ENCODE results near the gene TENT5C.

The TENT5C gene

GRCh38 chr1:117590273-117590925, 15.4 kb upstream of the TENT5C start:
- in situ Hi-C loops (cut with MboI; ENCODE audit: low sequenced_read_pairs) = no loop called here

GRCh38 chr1:117591252-117591651, 14.6 kb upstream of the TENT5C start:
- in situ Hi-C loops (cut with MboI; ENCODE audit: low sequenced_read_pairs) = no loop called here

DNA sequence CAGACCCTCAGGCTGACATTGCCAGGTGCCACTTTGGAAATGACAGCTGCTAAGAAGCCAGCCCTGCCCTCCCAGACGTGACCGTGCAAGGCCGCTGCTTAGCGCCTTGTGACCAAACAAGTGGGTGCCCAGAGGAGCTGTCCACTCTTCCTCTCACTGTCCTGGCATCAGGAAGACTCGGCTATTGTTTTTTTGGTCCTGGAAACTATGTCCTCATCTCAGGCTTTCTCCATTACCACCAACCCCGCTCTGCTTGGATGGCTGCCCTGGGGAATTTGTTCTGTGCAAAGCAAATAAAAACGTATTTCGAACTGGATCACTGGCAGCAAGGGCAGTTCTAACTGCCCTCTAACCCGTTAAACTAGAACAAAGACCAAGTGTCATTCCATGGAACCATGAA, 13.7 kb upstream of the TENT5C start:
- in situ Hi-C loops (cut with MboI; ENCODE audit: low sequenced_read_pairs) = no loop called here

GRCh38 chr1:117594261-117594990, 11.4 kb upstream of the TENT5C start:
- in situ Hi-C loops (cut with MboI; ENCODE audit: low sequenced_read_pairs) = no loop called here

DNA sequence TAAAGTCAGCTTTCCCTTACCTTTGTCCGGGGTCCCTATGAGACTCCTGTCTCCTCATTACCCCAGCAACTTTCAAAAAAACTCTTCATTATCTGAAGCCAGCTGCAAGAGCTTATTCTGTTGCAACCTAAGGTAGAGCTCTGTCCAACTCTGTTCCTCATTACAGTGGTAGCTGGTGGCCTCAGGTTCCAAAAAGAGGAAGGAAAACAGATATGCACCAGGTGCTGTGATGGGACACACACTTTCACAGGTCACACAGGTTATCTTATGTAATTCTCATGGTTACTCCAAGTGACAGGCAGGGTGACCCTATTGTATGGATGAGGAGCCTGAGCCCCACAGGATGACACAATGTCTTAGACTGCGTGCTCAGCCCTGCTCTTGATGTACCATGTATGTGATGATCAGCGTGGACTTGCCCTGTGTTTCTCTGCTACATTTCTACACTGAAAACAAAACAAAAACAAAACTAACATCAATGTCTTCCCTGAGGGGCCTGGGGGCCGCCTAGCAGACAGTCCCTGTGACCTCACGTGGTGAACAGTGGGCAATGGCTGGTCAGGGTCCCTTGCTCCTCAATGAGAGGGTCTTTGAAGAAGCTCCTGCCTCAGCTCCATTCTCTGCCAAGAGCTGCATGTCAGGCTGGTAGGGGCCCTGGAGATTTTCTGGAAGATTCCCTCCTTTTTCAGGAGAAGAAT, 9.7 kb upstream of the TENT5C start:
- in situ Hi-C loops (cut with MboI; ENCODE audit: low sequenced_read_pairs) = no loop called here

GRCh38 chr1:117598489-117598888, 7.4 kb upstream of the TENT5C start:
- in situ Hi-C loops (cut with MboI; ENCODE audit: low sequenced_read_pairs) = no loop called here

- in situ Hi-C loops (cut with MboI; ENCODE audit: low sequenced_read_pairs) = no loop called here
These were observed 6.3 kb upstream of the TENT5C start for GRCh38 chr1:117599286-117600221.

DNA sequence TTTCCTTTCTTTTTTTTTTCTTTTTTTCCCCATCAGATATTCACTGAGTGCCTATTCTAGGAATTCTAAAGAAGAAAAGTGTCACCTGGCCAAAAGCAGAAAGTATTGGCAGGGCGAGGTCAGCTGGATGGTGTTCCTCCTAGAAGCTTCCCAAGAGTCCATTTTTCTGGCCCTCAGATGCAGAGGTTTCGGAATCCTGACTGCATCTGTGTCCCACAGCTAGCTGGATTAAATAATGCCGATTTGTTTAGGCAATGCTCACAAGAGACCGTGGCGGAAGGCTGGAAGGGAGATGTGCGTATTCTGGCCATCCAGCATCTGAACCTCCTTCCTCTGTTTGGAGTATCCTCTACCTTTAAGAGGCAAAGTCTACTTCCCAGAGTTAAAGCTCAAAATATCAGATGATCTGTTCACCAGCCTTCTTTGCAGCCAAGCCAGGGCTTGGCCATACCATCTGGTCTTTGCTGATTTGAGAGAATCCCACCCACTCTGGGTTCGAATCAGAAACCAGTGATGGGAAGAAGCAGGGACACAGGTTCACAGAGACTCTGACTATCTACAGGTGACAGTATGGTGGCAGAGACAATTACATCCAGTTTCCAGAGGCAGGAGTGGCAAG, 5.4 kb upstream of the TENT5C start:
- in situ Hi-C loops (cut with MboI; ENCODE audit: low sequenced_read_pairs) = no loop called here

DNA sequence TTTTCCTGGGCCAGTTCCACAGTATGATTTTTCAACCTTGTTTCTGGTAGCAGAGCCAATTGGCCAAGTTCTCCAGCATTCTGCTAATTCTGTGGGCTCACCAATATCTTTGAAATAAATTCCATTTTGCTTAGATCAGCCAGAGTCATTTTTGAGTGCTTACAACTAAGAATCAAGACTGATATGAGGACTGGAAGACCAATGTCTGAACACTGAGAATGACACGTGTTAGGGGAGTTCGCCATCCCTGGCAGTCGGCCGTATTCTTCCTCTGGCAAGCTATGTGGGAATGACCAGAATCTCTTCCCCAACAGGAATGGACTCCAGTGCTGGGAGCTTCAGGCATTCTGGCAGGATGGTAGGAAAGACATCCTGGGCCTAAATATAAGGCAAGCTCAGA, 4.9 kb upstream of the TENT5C start:
- in situ Hi-C loops (cut with MboI; ENCODE audit: low sequenced_read_pairs) = no loop called here

DNA sequence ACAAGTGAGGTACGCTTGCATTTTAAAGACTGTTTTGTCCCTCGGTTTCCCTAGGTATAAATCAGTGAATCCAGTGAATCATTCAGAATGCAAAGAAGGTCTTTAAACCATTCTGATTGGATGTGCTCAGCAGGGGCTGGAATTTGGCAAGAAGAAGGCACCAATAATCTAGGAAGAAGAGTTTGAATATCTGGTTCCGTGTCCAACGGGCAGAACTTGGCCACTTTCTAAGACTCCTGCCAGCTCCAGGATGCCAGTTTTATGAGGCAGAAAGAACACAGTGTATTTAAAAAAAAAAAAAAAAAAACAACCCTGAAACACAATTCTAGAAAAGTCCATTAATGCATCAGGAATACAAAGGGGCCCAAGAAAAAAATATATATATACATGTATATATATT, 3.0 kb upstream of the TENT5C start:
- in situ Hi-C loops (cut with MboI; ENCODE audit: low sequenced_read_pairs) = no loop called here

GRCh38 chr1:117605164-117605773, 579 bp upstream of the TENT5C start:
- in situ Hi-C loops (cut with MboI; ENCODE audit: low sequenced_read_pairs) = no loop called here

DNA sequence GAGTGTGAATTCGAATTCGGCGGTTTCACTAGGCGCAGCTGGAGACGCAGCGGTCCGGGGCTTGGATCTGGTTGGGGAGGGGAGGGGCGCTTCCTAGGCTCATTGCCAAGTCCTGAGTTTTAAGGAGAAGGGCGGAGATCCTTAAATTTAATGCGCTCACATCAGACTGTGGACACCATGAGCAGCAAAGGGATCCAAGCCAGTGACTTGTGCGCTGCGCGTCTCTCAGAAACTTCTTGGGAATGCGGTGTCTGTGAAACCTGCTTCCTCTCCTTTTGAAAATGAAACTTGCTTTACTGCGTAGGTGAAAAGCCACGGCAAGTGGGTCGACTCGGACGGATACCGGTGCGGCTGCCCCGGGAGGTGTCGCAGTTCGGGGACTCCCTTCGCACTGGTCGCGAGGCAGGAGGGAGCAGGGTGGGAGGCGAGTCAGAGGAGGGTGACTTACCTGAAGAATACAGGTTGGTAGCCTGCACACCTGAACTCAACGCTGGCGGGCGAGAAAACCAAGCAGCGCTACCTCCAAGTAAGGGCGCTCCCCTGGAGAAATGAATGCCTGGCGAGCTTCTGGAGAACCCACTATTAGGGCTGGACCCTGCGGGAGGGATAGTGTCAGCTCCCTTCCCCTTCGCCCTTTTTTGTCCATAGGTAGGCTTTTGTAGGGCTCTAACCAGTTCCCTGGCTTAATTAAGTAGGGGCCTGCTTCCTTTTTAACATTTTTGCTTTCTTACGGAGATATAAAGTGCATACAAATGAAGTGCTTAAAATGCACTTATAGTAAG, 992 bp downstream of the TENT5C start:
- in situ Hi-C loops (cut with MboI; ENCODE audit: low sequenced_read_pairs) = no loop called here

DNA sequence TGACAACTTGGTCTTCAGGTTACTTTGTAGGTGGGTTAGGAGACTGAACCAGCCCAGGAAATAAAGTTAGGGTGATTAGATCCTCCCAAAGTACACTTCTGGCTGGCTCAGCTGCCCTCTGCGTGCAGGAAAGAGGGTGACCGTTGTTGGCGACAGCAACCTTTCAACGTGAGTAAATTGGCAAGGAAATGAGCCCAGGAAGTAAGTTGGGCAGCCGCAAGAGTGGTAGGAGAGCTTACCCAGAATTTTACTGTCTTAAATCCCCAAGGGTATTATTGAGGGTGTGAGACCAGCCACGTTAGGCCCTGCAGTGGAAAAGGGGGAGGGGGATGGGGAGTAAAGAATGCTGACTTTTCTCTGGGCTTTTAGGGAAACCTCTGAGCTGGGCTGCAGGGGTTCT, 1.6 kb downstream of the TENT5C start:
- in situ Hi-C loops (cut with MboI; ENCODE audit: low sequenced_read_pairs) = no loop called here

GRCh38 chr1:117608115-117608615, 2.3 kb downstream of the TENT5C start:
- in situ Hi-C loops (cut with MboI; ENCODE audit: low sequenced_read_pairs) = no loop called here

DNA sequence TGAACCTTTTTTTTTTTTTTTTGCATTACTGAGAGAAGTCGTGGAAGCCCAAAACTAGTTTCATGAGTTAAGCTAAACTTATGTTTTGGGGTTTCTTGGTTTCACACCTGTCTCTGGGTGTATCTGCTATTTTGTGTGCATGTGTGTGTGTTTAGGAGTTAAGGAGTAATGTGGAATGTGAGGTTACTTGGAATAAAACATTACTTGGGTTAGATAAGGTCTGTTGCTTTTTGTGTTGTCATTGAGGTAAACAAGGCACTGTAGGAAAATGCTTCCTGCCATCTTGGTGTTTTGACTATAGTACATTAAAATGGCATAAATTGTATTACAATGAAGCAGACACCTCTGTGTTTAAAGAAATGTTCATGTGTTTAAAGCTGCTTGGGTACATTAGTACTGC, 2.9 kb downstream of the TENT5C start:
- in situ Hi-C loops (cut with MboI; ENCODE audit: low sequenced_read_pairs) = no loop called here

DNA sequence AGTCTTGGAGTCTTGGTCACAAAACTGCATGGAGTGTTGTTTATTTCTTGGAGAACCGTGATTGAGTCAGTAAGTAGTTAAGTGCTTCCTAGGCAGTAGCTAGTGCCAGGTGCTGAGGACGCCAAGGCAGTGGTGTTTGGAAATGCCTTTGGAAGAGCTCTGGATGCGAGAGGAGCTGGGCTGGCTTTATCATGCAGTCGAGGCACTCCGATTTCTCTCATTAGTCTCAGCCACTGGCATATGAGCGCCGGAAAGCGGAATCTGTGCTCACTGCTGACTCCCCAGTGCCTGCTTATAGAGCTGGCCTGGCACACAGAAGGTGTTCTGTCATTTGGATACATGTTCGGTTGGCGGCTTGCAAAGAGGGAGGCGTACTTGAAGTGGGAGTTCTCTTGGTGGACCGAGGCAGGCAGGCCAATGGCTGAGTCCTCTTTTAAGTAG, 3.6 kb downstream of the TENT5C start:
- in situ Hi-C loops (cut with MboI; ENCODE audit: low sequenced_read_pairs) = no loop called here

- in situ Hi-C loops (cut with MboI; ENCODE audit: low sequenced_read_pairs) = no loop called here
These were observed 4.2 kb downstream of the TENT5C start for GRCh38 chr1:117610036-117610435.

- in situ Hi-C loops (cut with MboI; ENCODE audit: low sequenced_read_pairs) = no loop called here
These were observed 5.3 kb downstream of the TENT5C start for GRCh38 chr1:117611121-117611601.

DNA sequence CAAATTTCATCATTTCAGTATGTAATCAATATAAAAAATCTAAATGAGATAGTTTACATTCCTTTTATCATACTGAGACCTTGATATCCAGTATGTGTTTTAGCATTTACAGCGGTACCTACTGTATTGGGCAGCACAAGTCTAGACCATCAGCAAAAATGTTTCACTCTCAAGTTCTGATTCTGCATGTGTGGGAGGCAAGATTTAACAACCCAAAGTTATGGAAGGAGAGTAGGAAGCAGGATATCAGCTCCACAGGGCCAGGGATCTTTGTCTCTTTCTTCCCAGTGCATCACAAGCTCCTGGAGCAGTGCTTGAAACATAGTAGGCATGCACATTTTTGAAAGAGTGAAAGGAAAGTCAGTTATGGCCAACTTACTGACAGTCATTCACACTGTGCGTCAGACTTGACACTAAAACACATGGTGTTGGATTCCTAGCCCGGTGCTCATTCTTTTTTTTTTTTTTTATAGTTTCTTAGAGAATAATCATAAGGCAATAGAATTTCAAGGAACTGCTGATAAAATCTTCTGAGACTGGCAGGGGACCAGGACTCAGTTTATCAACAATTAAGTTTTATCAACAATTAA, 6.1 kb downstream of the TENT5C start:
- in situ Hi-C loops (cut with MboI; ENCODE audit: low sequenced_read_pairs) = no loop called here
